ENCODE data around the gene PTPRCAP. TPM values are rescaled to one million over a fixed set of nuclear protein-coding genes. Genes with fewer than 3 reads are reported as not detected.
"Not testable (repeated sequence)": the region's sequence is repeated elsewhere in the genome, so short reads cannot be mapped to it uniquely, and the experiment has no call there.

The PTPRCAP gene
- polyA plus RNA-seq, 2 donors, result 6.2 to 6.5 TPM

DNA sequence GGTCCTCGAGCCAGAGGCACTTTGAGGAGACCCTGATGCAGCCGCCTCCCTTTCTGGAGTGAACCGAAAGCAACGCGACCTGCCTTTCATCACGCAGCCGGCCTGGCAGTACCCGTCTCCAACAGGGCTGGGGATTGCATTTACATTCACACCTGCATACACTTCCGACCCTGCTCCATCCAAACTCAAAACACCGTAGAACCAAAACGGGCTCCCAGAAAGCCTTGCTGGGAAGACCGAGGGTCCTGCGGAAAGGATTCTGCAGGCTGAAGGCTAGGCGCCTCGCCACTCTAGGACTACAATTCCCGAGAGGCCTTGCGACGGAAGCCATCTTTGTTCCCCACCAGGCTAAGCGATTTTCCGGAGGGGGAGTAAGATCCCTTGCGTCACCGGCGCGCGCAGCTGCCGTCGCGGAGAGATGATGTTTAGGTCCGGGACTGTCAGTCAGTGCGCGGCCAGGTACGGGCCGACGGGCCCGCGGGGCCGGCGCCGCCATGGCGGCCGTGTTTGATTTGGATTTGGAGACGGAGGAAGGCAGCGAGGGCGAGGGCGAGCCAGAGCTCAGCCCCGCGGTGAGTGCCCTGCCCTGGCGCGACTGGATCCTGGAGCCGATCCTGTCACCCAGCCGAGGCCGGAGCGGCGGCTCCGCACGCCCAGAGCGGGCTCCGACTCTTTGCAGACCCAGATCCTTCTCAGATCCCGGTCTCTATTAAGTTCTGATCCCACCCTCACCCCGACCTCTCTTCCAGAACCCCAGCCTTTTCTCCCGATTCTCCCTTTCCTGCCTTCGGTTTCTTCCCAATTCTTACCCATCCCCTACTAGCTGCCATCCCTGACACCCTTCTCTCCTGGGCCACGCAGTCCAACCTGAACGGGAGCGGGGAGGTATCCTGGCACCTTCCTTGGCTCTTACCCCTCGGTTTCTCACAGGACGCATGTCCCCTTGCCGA is 9.2 kb downstream of the PTPRCAP start, which contains the start of gene RPS6KB2:
Gene RPS6KB2, plus strand, starts transcription at position 443 of the 950 bp plus-strand sequence. Its CDS starts 52 bp downstream, at position 495.
- 0% methylated on average over 61 to 68 of the region's 68 CpGs for WGBS, 2 donors

DNA sequence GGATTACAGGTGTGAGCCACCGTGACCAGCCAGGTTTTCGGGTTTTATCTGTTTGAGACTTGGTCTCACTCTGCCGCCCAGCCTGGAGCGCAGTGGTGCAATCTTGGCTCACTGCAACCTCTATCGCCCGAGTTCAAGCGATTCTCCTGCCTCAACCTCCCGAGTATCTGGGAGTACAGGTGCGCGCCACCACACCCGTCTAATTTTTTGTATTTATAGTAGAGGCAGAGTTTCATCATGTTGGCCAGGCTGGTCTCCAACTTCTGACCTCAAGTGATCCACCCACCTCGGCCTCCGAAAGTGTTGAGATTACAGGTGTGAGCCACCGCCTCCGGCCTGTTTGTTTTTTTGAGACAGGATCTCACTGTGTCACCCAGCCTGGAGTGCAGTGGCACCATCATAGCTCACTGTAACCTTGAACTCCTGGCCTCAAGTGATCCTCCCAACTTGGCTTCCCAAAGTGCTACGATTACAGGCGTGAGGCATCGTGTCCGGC is 10.1 kb downstream of the PTPRCAP start:
- Histone ChIP-seq H3K4me3 (ENCODE audit: low read depth in 1 of 2, low read length in 2 of 2) (peak overlapping the region; percentile 89 to 94), H3K27ac (ENCODE audit: low read depth in 2 of 2, low read length in 1 of 2) (peak overlapping the region; percentile 82 to 90), H3K36me3 (ENCODE audit: control insufficient read depth in 2 of 2, insufficient read depth in 2 of 2, low read length in 1 of 2) (peaks cover 0 to 15% of the 10 kb centered on the region in 2 donors)
- not testable (repeated sequence) for H3K9me3 ChIP-seq (ENCODE audit: control insufficient read depth in 2 of 2, insufficient read depth in 1 of 2, low read depth in 1 of 2, low read length in 1 of 2); H3K27me3 ChIP-seq (ENCODE audit: control insufficient read depth in 1 of 2, insufficient read depth in 2 of 2, low read length in 2 of 2); H3K4me1 ChIP-seq (ENCODE audit: control insufficient read depth in 2 of 2, insufficient read depth in 2 of 2, low read length in 1 of 2)
- 71 to 72% methylated on average over 19 of the region's 19 CpGs for WGBS, 2 donors

More for the DNA sequence above, 9.2 kb downstream of the PTPRCAP start, which contains the start of gene RPS6KB2:
- Histone ChIP-seq H3K27me3 (ENCODE audit: control insufficient read depth in 1 of 2, insufficient read depth in 2 of 2, low read length in 2 of 2) (no peaks in the 10 kb centered on the region), H3K4me1 (ENCODE audit: control insufficient read depth in 2 of 2, insufficient read depth in 2 of 2, low read length in 1 of 2) (peaks cover 2 to 12% of the 10 kb centered on the region in 2 donors), H3K27ac (ENCODE audit: low read depth in 2 of 2, low read length in 1 of 2) (peak within 1 kb of the TSS; percentile 95), H3K9me3 (ENCODE audit: control insufficient read depth in 2 of 2, insufficient read depth in 1 of 2, low read depth in 1 of 2, low read length in 1 of 2) (no peaks in the 10 kb centered on the region), H3K36me3 (ENCODE audit: control insufficient read depth in 2 of 2, insufficient read depth in 2 of 2, low read length in 1 of 2) (peaks cover 0 to 24% of the 10 kb centered on the region in 2 donors), H3K4me3 (ENCODE audit: low read depth in 1 of 2, low read length in 2 of 2) (peak within 1 kb of the TSS; percentile 89 to 94)

DNA sequence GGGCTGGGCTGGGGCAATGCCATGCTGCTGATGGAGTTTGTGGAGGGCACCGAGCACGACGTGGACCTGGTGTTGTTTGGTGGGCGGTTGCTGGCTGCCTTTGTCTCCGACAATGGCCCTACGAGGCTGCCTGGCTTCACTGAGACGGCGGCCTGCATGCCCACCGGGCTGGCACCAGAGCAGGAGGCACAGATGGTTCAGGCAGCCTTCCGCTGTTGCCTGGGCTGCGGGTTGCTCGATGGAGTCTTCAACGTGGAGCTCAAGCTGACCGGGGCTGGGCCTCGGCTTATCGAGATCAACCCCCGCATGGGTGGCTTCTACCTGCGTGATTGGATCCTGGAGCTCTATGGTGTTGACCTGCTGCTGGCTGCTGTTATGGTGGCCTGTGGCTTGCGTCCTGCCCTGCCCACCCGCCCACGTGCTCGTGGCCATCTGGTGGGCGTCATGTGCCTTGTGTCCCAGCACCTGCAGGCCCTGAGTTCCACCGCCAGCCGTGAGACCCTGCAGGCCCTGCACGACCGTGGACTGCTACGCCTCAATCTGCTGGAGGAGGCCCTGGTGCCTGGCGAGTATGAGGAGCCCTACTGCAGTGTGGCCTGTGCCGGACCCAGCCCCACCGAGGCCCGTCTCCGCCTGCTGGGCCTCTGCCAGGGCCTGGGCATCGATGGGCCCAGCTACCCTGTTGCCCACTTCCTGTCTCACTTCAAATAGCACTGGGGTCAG is 13.4 kb downstream of the PTPRCAP start:
- 89% methylated on average over 34 of the region's 34 CpGs for WGBS, 2 donors
- Histone ChIP-seq H3K4me3 (ENCODE audit: low read depth in 1 of 2, low read length in 2 of 2) (no peak overlapping the region), H3K27ac (ENCODE audit: low read depth in 2 of 2, low read length in 1 of 2) (no peak overlapping the region), H3K36me3 (ENCODE audit: control insufficient read depth in 2 of 2, insufficient read depth in 2 of 2, low read length in 1 of 2) (no peaks in the 10 kb centered on the region), H3K4me1 (ENCODE audit: control insufficient read depth in 2 of 2, insufficient read depth in 2 of 2, low read length in 1 of 2) (peaks cover 0 to 14% of the 10 kb centered on the region in 2 donors), H3K9me3 (ENCODE audit: control insufficient read depth in 2 of 2, insufficient read depth in 1 of 2, low read depth in 1 of 2, low read length in 1 of 2) (no peaks in the 10 kb centered on the region), H3K27me3 (ENCODE audit: control insufficient read depth in 1 of 2, insufficient read depth in 2 of 2, low read length in 2 of 2) (no peaks in the 10 kb centered on the region)

DNA sequence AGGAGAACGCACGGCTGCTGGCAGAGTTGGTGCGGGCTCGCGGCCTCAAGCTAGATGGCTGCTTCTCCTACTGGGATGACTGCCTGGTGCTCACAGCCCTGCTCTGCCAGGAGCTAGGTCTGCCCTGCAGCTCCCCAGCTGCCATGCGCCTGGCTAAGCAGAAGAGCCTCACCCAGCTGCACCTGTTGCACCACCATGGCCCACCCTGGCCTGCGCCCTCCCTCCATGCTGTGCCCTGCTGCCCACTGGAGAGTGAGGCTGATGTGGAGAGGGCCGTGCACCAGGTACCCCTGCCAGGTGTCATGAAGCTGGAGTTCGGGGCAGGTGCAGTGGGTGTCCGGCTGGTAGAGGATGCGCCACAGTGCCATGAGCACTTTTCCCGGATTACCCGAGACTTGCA is 14.0 kb downstream of the PTPRCAP start:
- H3K9me3 ChIP-seq (ENCODE audit: control insufficient read depth in 2 of 2, insufficient read depth in 1 of 2, low read depth in 1 of 2, low read length in 1 of 2), result no peaks in the 10 kb centered on the region
- peaks cover 3 to 18% of the 10 kb centered on the region in 2 donors for H3K4me1 ChIP-seq (ENCODE audit: control insufficient read depth in 2 of 2, insufficient read depth in 2 of 2, low read length in 1 of 2)
- no peaks in the 10 kb centered on the region for H3K27me3 ChIP-seq (ENCODE audit: control insufficient read depth in 1 of 2, insufficient read depth in 2 of 2, low read length in 2 of 2)
- WGBS, 2 donors, result 81 to 82% methylated on average over 13 of the region's 13 CpGs
- H3K36me3 ChIP-seq (ENCODE audit: control insufficient read depth in 2 of 2, insufficient read depth in 2 of 2, low read length in 1 of 2), result no peaks in the 10 kb centered on the region
- H3K4me3 ChIP-seq (ENCODE audit: low read depth in 1 of 2, low read length in 2 of 2), result no peak overlapping the region
- no peak overlapping the region for H3K27ac ChIP-seq (ENCODE audit: low read depth in 2 of 2, low read length in 1 of 2)

DNA sequence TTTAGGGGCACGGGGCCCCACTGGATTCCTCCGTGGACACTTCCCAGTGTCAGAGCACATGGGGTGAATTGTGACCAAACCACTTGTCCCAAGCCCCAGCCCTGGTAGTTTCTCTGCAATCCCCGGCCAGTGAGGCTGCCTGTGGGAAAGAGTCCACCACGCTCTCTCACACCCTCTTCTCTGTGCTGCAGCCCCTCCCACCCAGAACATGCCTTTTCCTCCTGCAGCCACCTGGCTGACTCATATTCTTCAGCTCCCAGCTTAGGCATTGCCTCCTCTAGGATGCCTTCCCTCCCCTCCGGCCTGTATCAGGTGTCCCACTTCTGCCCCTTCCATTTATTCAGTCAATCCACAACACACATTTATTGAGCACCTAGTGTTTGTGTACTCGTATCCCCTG is 14.6 kb downstream of the PTPRCAP start:
- Histone ChIP-seq H3K9me3 (ENCODE audit: control insufficient read depth in 2 of 2, insufficient read depth in 1 of 2, low read depth in 1 of 2, low read length in 1 of 2) (no peaks in the 10 kb centered on the region), H3K27ac (ENCODE audit: low read depth in 2 of 2, low read length in 1 of 2) (peak overlapping the region in 1 of 2 donors; percentile 62), H3K36me3 (ENCODE audit: control insufficient read depth in 2 of 2, insufficient read depth in 2 of 2, low read length in 1 of 2) (no peaks in the 10 kb centered on the region), H3K27me3 (ENCODE audit: control insufficient read depth in 1 of 2, insufficient read depth in 2 of 2, low read length in 2 of 2) (no peaks in the 10 kb centered on the region), H3K4me3 (ENCODE audit: low read depth in 1 of 2, low read length in 2 of 2) (no peak overlapping the region), H3K4me1 (ENCODE audit: control insufficient read depth in 2 of 2, insufficient read depth in 2 of 2, low read length in 1 of 2) (peaks cover 4 to 21% of the 10 kb centered on the region in 2 donors)
- 49 to 55% methylated on average over 6 of the region's 6 CpGs for WGBS, 2 donors

DNA sequence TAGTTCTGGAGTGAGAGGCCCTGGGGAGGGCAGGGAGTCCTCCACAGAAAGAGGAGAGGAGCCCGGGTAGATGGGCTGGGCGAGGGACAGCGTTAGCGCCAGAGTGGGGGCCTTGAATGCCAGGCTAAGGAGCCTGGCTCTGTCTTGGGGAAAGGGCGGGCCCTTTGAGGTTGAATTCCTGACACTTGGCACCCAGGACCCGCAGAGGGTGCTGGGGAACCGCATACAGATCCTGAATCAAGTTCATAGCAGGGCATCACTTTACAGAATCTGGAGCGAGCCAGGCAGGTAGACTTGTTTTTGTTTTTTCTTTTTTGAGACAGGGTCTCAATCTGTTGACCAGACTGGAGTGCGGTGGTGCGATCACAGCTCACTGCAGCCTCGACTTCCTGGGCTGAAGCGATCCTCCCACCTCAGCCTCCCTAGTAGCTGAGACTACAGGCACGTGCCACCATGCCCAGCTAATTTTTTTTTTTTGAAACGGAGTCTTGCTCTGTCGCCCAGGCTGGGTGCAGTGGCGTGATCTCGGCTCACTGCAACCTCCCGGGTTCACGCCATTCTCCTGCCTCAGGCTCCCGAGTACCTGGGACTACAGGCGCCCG is 16.0 kb downstream of the PTPRCAP start:
- Histone ChIP-seq H3K9me3 (ENCODE audit: control insufficient read depth in 2 of 2, insufficient read depth in 1 of 2, low read depth in 1 of 2, low read length in 1 of 2) (no peaks in the 10 kb centered on the region), H3K4me1 (ENCODE audit: control insufficient read depth in 2 of 2, insufficient read depth in 2 of 2, low read length in 1 of 2) (peaks cover 4 to 25% of the 10 kb centered on the region in 2 donors), H3K27me3 (ENCODE audit: control insufficient read depth in 1 of 2, insufficient read depth in 2 of 2, low read length in 2 of 2) (no peaks in the 10 kb centered on the region), H3K4me3 (ENCODE audit: low read depth in 1 of 2, low read length in 2 of 2) (peak overlapping the region in 1 of 2 donors; percentile 61), H3K36me3 (ENCODE audit: control insufficient read depth in 2 of 2, insufficient read depth in 2 of 2, low read length in 1 of 2) (no peaks in the 10 kb centered on the region), H3K27ac (ENCODE audit: low read depth in 2 of 2, low read length in 1 of 2) (peak overlapping the region; percentile 28 to 75)
- WGBS, 2 donors, result 67 to 70% methylated on average over 22 of the region's 22 CpGs

DNA sequence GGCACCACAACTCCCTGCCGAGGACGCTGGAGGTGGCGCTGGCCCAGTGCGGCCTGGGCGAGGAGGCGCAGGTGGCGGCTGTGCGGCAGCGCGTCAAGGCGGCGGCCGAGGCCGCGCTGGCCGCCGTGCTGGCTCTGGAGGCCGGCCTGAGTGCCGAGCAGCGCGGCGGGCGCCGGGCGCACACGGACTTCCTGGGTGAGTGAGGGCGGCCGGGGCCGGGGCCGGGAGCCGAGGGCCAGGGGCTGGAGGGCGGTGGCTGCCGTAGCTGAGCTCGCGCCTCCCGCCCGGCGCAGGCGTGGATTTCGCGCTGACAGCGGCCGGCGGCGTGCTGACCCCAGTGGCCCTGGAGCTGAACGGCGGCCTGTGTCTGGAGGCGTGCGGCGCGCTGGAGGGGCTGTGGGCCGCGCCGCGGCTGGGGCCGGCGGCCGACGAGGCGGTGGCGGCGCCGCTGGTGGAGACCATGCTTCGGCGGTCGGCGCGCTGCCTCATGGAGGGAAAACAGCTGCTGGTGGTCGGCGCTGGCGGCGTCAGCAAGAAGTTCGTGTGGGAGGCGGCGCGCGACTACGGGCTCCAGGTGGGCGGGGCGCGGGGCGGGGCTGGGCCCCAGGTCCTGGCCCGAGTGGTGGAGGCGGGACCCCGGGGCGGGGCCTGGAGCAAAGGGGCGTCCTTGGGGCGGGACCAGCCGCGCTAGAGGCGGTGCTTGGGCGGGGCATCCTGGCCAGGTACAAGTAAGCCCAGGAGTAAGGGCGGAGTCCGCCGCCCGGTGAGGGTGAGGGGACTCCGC is 16.6 kb downstream of the PTPRCAP start:
- Histone ChIP-seq H3K27ac (ENCODE audit: low read depth in 2 of 2, low read length in 1 of 2) (peak overlapping the region; percentile 94 to 95), H3K4me1 (ENCODE audit: control insufficient read depth in 2 of 2, insufficient read depth in 2 of 2, low read length in 1 of 2) (peaks cover 8 to 28% of the 10 kb centered on the region in 2 donors), H3K36me3 (ENCODE audit: control insufficient read depth in 2 of 2, insufficient read depth in 2 of 2, low read length in 1 of 2) (no peaks in the 10 kb centered on the region), H3K4me3 (ENCODE audit: low read depth in 1 of 2, low read length in 2 of 2) (peak overlapping the region; percentile 61 to 78), H3K9me3 (ENCODE audit: control insufficient read depth in 2 of 2, insufficient read depth in 1 of 2, low read depth in 1 of 2, low read length in 1 of 2) (no peaks in the 10 kb centered on the region), H3K27me3 (ENCODE audit: control insufficient read depth in 1 of 2, insufficient read depth in 2 of 2, low read length in 2 of 2) (no peaks in the 10 kb centered on the region)
- WGBS, 2 donors, result 1% methylated on average over 92 to 97 of the region's 97 CpGs

DNA sequence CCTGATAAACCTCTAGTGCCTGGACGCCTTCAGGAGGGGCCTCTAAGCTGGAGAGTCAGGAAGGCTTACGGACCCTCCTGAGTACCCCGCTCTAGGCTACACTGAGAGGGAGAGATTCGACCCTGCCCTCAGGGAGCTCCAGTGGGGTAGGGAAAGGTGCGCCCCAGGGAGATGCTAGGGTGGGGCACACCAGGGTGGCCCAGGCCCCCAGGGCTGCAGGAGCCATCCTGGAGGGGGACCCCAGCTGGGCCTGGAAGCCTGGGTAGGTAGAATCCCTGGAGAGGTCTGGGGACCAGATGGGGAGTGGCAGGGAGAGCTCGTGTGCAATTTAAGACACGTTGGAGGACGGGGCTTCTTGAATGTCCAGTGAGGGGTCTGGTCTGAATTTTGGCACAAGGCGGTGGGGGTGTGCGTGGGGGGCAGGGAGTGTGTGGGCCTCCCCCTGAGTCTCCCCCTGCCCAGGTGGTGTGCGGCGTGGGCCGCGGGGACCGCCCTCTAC is 17.3 kb downstream of the PTPRCAP start:
- Histone ChIP-seq H3K27me3 (ENCODE audit: control insufficient read depth in 1 of 2, insufficient read depth in 2 of 2, low read length in 2 of 2) (no peaks in the 10 kb centered on the region), H3K4me3 (ENCODE audit: low read depth in 1 of 2, low read length in 2 of 2) (peak overlapping the region; percentile 61 to 78), H3K36me3 (ENCODE audit: control insufficient read depth in 2 of 2, insufficient read depth in 2 of 2, low read length in 1 of 2) (no peaks in the 10 kb centered on the region), H3K27ac (ENCODE audit: low read depth in 2 of 2, low read length in 1 of 2) (peak overlapping the region; percentile 94 to 95), H3K4me1 (ENCODE audit: control insufficient read depth in 2 of 2, insufficient read depth in 2 of 2, low read length in 1 of 2) (peaks cover 12 to 30% of the 10 kb centered on the region in 2 donors), H3K9me3 (ENCODE audit: control insufficient read depth in 2 of 2, insufficient read depth in 1 of 2, low read depth in 1 of 2, low read length in 1 of 2) (no peaks in the 10 kb centered on the region)
- 33 to 35% methylated on average over 14 to 15 of the region's 15 CpGs for WGBS, 2 donors

All from esophagus (tissue), 2 donors.